ENCODE measurements around the gene DPM3. TPM values are rescaled to one million over a fixed set of nuclear protein-coding genes. Genes with fewer than 3 reads are reported as not detected.
"Not testable (repeated sequence)": the region's sequence is repeated elsewhere in the genome, so short reads cannot be mapped to it uniquely, and the experiment has no call there.

Gene DPM3
- polyA plus RNA-seq, 1 of the 3 experiments (the other 2 are of a cell fraction) = 317 TPM

- H3K9me2 ChIP-seq = no peaks in the 10 kb centered on the region
- WGBS (ENCODE audit: low lambda C conversion rate) = 26% methylated on average over 1 of the region's 1 CpG
- ChIA-PET POLR2A (no interaction called here), CTCF (interaction anchor here (0.7 to 1.4 kb wide), 3 partner anchors 9 to 72 kb away, joined by 3 read pairs; no protein-coding TSS in a partner anchor)
- H3F3A ChIP-seq (replicated peaks; ENCODE audit: insufficient read depth) = no peaks in the 10 kb centered on the region
- no peaks in the 10 kb centered on the region for H3K79me2 ChIP-seq (ENCODE audit: insufficient read depth)
- H3K4me2 ChIP-seq = no peak overlapping the region
- no peaks in the 10 kb centered on the region for H3K36me3 ChIP-seq (replicated peaks in 1 of 2; ENCODE audit: control insufficient read depth in 1 of 2, insufficient read depth in 2 of 2, low read length in 1 of 2)
- DNase-seq = no peak
- no peak overlapping the region for H3K27ac ChIP-seq (ENCODE audit: low read depth in 2 of 2, low read length in 1 of 2)
- no peak overlapping the region for H3K4me3 ChIP-seq (ENCODE audit: low read depth in 2 of 2, low read length in 1 of 2)
- H3K4me1 ChIP-seq (ENCODE audit: control insufficient read depth in 1 of 2, insufficient read depth in 2 of 2, low read depth in 1 of 2, low read length in 1 of 2) = no peaks in the 10 kb centered on the region
- TF ChIP-seq POLR2AphosphoS5 (IDR thresholded peaks at IDR 0.05; ENCODE audit: low read depth, low read length) (no peak), NFIC (IDR thresholded peaks at IDR 0.05; ENCODE audit: borderline replicate concordance) (no peak), RFX5 (IDR thresholded peaks at IDR 0.05; ENCODE audit: low read length) (no peak), USF1 (IDR thresholded peaks at IDR 0.05; ENCODE audit: borderline replicate concordance, low read depth) (no peak), MEF2A (IDR thresholded peaks at IDR 0.05; ENCODE audit: borderline replicate concordance, low read depth) (no peak), IRF3 (IDR thresholded peaks at IDR 0.05; ENCODE audit: low read depth, low read length) (no peak), YY1 (IDR thresholded peaks at IDR 0.05; ENCODE audit: low read depth) (no peak), USF2 (IDR thresholded peaks at IDR 0.05; ENCODE audit: borderline replicate concordance, low read depth, low read length) (no peak), RAD21 (IDR thresholded peaks at IDR 0.05; ENCODE audit: low read length) (no peak)
- TF ChIP-seq, protein P1, sequence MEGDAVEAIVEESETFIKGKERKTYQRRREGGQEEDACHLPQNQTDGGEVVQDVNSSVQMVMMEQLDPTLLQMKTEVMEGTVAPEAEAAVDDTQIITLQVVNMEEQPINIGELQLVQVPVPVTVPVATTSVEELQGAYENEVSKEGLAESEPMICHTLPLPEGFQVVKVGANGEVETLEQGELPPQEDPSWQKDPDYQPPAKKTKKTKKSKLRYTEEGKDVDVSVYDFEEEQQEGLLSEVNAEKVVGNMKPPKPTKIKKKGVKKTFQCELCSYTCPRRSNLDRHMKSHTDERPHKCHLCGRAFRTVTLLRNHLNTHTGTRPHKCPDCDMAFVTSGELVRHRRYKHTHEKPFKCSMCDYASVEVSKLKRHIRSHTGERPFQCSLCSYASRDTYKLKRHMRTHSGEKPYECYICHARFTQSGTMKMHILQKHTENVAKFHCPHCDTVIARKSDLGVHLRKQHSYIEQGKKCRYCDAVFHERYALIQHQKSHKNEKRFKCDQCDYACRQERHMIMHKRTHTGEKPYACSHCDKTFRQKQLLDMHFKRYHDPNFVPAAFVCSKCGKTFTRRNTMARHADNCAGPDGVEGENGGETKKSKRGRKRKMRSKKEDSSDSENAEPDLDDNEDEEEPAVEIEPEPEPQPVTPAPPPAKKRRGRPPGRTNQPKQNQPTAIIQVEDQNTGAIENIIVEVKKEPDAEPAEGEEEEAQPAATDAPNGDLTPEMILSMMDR (IDR thresholded peaks at IDR 0.05) = no peak
- H2AFZ ChIP-seq (ENCODE audit: low read depth) = no peak overlapping the region
- no peak overlapping the region for H3K9ac ChIP-seq
- H4K20me1 ChIP-seq (ENCODE audit: insufficient read depth) = no peaks in the 10 kb centered on the region
- H3K9me3 ChIP-seq = no peaks in the 10 kb centered on the region
- H3K27me3 ChIP-seq (ENCODE audit: insufficient read depth) = no peaks in the 10 kb centered on the region
Observed at GRCh38 chr1:155158991-155159390, 18.7 kb upstream of the DPM3 start.

- ChIA-PET POLR2A (interaction anchor here (0.7 kb wide), 1 partner anchor 25 kb away, joined by 3 read pairs; no protein-coding TSS in a partner anchor), CTCF (interaction anchor here (1.6 to 3.5 kb wide), 2 partner anchors 11 to 65 kb away, joined by 4 to 31 read pairs; no protein-coding TSS in a partner anchor)
- not testable (repeated sequence) for H3F3A ChIP-seq (replicated peaks; ENCODE audit: insufficient read depth); DNase-seq; H3K36me3 ChIP-seq (replicated peaks in 1 of 2; ENCODE audit: control insufficient read depth in 1 of 2, insufficient read depth in 2 of 2, low read length in 1 of 2); H3K27ac ChIP-seq (ENCODE audit: low read depth in 2 of 2, low read length in 1 of 2); H3K4me1 ChIP-seq (ENCODE audit: control insufficient read depth in 1 of 2, insufficient read depth in 2 of 2, low read depth in 1 of 2, low read length in 1 of 2); H3K79me2 ChIP-seq (ENCODE audit: insufficient read depth); H3K9me2 ChIP-seq; H3K9me3 ChIP-seq; H3K27me3 ChIP-seq (ENCODE audit: insufficient read depth); H4K20me1 ChIP-seq (ENCODE audit: insufficient read depth); H3K4me3 ChIP-seq (ENCODE audit: low read depth in 2 of 2, low read length in 1 of 2); H3K9ac ChIP-seq; H2AFZ ChIP-seq (ENCODE audit: low read depth); H3K4me2 ChIP-seq
- 21% methylated on average over 3 of the region's 3 CpGs for WGBS (ENCODE audit: low lambda C conversion rate)
Observed at GRCh38 chr1:155155996-155156643, 15.8 kb upstream of the DPM3 start.

Data from SK-N-SH (cell line).